ENCODE results near the gene SEMA6C.

Gene SEMA6C

GRCh38 chr1:151159373-151159772 is 12.9 kb upstream of the SEMA6C start:
- DNase-seq (ENCODE audit: low spot score) = no peak

- no peak for DNase-seq (ENCODE audit: low spot score)
These were observed 12.4 kb upstream of the SEMA6C start for GRCh38 chr1:151158751-151159251.

- DNase-seq (ENCODE audit: low spot score) = no peak
These were observed 11.9 kb upstream of the SEMA6C start for GRCh38 chr1:151158326-151158725.

- DNase-seq (ENCODE audit: low spot score) = no peak
These were observed 10.7 kb upstream of the SEMA6C start for GRCh38 chr1:151157067-151157531.

- no peak for DNase-seq (ENCODE audit: low spot score)
These were observed 10.0 kb upstream of the SEMA6C start, which contains the start of gene TNFAIP8L2 for GRCh38 chr1:151156515-151156819. TNFAIP8L2 (plus strand) TSS chr1:151156649; CDS start chr1:151158698, 2,049 bp downstream.

GRCh38 chr1:151147665-151148064 is 1.2 kb upstream of the SEMA6C start:
- no peak for DNase-seq (ENCODE audit: low spot score)

GRCh38 chr1:151147132-151147503 is 687 bp upstream of the SEMA6C start:
- no peak for DNase-seq (ENCODE audit: low spot score)

- no peak for DNase-seq (ENCODE audit: low spot score)
These were observed 389 bp downstream of the SEMA6C start for GRCh38 chr1:151146072-151146411.

- DNase-seq (ENCODE audit: low spot score) = no peak
These were observed 943 bp downstream of the SEMA6C start for GRCh38 chr1:151145304-151146071.

GRCh38 chr1:151144474-151145303 is 1.7 kb downstream of the SEMA6C start:
- no peak for DNase-seq (ENCODE audit: low spot score)

GRCh38 chr1:151143986-151144385 is 2.4 kb downstream of the SEMA6C start:
- DNase-seq (ENCODE audit: low spot score) = no peak

GRCh38 chr1:151143057-151143435 is 3.4 kb downstream of the SEMA6C start:
- no peak for DNase-seq (ENCODE audit: low spot score)

GRCh38 chr1:151142411-151143056 is 3.9 kb downstream of the SEMA6C start:
- no peak for DNase-seq (ENCODE audit: low spot score)

GRCh38 chr1:151137789-151138188 is 8.6 kb downstream of the SEMA6C start:
- no peak for DNase-seq (ENCODE audit: low spot score)

GRCh38 chr1:151135433-151136385 is 10.7 kb downstream of the SEMA6C start:
- DNase-seq (ENCODE audit: low spot score) = no peak

GRCh38 chr1:151134991-151135390 is 11.4 kb downstream of the SEMA6C start:
- DNase-seq (ENCODE audit: low spot score) = no peak

- no peak for DNase-seq (ENCODE audit: low spot score)
These were observed 12.0 kb downstream of the SEMA6C start for GRCh38 chr1:151134396-151134795.

GRCh38 chr1:151133018-151133806 is 13.2 kb downstream of the SEMA6C start:
- no peak for DNase-seq (ENCODE audit: low spot score)

- DNase-seq (ENCODE audit: low spot score) = no peak
These were observed 14.0 kb downstream of the SEMA6C start for GRCh38 chr1:151132335-151133017.

- DNase-seq (ENCODE audit: low spot score) = no peak
These were observed 14.6 kb downstream of the SEMA6C start for GRCh38 chr1:151131701-151132334.

Measured in COLO829 (cell line).